HG03097 (cell line): ENCODE results near the gene DPP6.

ENCODE experiments used
- ATAC-seq: cut with Tn5 transposase; IDR thresholded peaks from one replicate; pipeline ENCODE4 v1.9.1; 2021; ENCODE audit not compliant: unreplicated experiment, low FRiP score

DPP6 gene

DNA sequence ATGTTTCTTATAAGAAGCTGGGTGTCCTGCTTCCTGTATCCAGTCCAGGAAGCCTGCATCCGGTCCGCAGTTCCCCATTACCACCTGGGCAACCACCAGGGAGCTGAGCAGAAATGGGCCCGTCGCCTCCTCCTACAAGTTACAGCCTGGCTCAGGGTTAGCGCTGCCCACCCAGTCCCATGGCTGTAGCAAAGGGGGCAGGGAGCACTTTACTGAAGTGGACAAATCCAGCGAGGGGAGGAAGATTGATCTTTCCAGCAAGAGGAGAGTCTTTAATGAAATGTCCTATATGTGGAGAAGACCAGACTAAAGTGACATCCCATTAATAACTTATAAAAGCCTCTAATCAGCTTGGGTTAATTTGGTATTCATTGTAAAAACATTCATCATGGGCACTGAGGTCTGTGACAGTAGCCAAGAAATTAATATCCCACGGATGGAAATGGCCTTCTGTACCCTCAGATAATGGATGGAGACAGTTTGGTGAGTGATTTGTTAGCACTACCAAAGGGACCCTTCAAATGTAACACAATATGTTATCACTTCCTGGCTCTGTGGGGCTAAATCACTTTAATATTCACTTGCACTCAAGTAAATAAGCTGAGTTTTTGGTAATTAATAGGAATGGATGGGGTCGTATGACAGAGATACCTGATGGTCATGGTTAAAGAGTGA is 627.3 kb downstream of the DPP6 start:
- ATAC-seq, result no peak

DNA sequence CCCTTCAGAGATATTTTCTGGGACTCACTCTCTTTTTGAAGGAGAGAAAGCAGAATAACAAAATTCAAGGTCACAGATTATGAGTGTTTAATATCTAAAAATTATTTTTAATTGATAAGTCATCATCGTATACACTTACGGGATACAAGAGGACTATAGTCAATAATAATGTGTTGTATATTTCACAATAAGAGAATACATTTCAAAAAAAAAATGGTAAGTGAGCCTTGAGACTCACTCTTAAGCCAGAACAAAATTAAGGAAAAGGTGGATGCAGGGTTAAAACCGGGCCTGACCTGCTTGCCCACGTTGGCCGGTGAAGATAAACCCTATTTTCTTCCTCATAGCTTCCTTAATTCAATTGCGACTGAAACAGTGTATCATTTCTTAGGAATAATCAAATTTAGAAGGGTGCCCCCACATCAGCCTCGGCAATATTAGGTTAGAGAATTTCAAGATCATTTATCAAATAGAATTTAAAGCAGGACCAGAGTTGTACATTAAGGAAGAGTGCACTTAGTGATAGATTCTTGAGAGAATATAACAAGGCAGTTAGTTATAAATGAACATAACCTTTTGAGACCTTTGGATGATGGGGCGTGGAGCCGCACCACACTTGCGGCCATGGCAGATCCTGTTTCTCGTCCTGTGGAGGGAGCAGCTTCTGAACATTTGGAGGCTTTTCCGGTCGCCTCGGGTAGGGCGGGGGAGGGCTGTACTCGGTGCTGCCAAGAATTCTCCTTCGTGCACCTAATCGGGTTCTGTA is 628.9 kb downstream of the DPP6 start:
- no peak for ATAC-seq

DNA sequence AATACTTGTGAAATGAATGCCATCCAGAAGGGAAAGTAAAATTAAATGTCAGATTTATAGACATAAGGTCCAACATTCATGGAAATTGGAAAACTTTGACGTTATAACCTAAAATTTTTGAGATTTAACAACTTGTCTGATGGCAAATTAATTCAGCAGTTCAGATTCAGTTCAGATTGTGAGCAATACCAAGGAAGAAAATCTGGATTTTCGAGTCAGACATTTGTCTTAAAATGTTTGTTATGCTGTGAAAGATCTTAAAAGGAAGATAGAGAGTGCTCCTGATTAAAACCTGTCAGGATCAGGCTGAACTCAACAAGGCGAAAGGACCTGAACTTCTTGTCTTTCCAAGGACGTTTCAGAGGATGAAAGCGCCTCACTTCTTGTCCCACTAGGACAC is 629.8 kb downstream of the DPP6 start:
- no peak for ATAC-seq

DNA sequence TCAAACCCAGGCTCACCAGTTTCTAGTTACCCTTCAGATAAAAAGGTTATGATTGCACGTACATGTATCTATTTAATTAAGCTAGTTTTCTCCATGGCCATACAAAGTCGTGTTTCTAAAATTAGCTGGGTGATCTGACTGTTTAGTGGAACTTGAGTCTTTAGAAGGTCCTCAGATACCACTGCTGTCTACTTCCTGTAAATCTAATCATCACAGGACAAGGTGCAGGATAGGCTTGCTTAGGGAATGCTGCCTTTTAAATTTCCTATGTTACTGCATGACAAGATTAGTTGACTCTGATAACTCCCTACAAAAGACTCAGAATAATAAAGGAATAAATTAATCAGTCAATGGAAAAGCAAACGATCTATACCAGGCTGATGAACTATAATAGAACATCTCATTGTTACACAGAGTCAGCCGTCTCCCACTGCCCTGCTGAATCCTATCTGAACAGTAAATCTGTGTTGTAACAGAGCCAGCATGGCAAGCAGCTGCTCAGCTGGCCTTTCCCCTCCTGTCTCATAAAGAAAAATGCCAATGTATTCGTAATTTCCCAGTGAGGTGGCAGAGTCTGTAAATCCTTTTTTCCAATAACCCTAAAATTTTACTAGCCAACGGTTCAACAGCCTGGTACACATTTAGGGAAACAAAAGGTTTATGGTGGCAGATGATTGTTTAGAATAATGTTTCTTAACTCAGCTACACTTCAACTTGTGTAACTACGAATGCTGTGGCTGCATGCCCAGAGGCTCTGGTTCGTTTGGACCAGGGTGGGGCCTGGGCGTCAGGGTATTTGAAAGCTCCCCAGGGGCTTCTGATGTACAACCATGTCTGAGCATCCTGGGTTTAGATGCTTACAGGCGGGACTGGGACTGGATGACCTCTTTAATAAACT is 632.7 kb downstream of the DPP6 start:
- no peak for ATAC-seq

DNA sequence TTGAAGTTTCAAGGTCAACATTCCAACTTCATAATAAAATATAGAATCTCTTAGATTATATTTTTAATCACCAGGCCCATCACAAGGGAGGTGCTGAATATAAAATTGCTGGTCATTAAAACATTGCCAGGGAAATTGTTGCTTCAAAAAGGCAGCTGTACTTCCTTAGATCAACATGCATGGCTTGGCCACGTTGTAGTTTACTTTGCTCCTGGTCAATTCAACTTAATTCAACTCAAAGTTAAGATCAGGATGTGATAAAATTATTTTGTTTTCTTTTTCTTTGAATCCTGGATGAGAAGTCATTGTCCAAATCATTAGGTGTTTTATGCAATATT is 633.3 kb downstream of the DPP6 start:
- no peak for ATAC-seq

DNA sequence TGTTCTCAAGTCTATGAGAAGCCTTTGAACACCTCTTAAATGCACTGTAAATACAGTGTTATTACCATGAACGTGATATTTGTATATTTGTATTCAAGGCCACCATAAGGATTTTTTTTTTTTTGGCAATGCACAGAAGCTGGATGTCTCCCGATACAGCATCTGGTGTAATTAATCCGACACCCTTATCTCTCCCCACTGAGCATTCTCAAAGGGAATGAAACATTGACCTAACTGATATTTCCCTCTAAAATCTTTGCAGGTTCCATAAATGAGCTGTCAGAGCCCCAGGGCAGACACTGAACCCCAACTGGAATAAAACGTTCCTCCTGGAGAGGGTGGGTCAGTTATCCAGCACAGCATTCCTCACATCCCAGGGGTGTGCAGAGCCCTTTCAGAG is 634.1 kb downstream of the DPP6 start:
- ATAC-seq, result no peak

DNA sequence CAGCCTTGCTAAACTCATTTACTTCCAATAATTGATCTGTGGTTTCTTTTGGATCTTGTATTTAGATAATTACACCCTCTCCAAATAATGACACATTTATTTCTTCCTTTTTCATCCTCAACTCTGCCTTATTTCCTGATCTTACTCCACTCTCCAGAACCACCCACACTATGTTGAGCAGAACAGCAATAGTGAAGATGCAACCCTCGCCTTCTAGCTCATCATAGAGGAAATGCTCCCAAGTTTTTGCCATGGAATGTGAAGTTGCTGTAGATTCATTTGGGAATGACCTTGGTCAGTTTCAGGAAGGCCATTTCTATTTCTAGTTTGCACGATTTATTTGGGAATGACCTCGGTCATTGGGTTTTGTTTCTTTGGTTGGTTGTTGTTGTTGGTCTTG is 636.8 kb downstream of the DPP6 start:
- ATAC-seq, result no peak

DNA sequence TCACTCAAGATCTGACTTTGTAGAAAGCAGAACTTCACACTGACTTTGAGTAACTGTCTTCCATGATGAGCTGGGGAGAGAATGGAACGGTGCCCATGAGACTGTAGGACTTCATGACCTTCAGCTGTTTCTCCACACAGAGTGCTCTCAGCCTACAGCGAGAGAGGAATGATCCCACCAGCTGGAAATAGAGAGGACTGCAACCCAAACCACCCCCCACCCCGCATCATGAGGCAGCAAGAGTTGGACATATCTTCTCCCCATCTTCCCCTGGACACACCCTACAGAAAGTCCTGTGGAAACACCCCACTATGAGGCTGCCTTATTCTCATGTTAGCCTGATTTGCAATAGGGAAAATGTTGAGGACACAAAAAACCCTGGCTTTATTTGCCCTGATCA is 638.2 kb downstream of the DPP6 start:
- no peak for ATAC-seq

DNA sequence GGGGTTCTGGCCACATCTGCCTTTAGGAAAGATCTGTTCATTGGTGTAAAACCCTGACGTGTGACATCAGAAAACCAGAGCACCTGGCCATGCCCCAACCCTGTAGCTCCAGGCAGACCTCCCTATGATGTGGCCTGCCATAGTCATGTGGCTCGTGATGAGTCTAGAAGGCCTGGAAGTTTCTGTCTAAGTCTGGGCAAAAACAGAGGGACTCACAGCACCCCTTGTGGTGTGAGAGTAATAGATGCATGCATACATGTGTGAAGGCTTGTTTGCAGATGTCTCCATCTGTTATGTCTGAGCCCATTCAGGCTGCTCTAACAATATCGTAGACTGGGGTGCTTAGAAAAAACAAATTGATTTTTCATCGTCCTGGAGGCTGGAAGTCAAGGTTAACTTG is 641.5 kb downstream of the DPP6 start:
- no peak for ATAC-seq

DNA sequence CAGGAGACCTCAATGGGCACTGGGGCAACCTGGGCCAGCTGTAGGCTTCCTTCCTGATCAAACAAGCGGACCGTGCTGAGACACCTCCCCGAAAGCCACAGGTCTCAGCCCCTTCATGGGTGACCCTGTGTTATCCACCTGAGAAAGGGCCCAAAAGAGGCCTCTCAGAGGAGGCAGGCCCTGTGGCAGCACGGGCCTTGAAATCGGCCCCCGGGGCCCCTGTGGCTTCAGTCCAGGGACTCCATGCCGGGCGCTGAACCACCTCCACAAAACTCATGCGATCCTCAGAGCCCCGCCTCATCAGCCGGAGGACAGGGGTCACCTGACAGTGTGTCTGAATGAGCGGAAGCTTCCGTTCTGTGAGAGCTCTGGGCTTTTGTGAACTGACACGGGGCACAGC is 643.6 kb downstream of the DPP6 start:
- no peak for ATAC-seq

DNA sequence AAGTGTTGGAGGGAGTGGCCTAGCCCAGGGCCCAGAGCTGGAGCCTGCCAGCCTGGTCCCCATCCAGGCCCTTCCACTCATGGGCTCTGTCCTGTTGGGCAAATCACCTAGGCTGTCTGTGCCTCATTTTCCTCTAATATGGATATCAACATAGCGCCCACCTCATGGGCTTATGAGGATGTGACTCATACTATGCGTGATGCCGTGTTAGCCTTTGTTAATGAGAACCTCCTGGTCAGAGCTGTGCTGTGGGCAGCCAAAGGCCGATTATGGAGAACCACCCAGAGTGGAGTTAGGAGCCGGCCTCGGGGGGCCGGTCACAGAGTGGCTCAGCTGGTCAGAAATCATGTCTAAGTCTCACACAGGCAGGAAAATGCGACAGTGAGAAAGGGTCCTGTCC is 644.4 kb downstream of the DPP6 start:
- no peak for ATAC-seq

DNA sequence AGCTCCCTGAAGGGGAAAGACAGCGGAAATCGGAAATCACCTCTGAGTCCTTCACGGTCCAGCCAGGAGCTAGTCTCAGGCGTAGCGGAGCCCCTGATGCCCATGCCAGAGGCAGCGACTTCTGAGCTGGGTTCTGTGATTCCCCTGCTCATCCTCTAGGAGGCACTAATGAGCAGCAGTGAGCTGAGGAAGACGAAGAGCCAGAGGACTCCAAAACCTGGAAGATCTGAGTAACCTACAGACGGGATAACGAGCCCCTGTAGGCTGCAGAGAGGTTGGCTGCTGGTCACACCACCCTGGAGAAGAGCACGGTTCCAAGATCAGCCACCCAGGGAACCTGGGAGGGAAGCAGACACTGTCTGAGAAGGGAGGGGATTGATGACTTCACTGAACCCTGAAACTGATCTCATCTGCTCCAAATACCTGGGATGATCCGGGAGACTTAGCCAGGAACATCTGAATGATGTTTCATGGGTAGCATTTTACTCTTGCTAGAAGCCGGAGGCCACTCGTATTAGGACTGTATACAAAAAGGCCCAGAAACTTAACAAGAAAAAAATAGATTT is 646.6 kb downstream of the DPP6 start:
- ATAC-seq, result no peak

DNA sequence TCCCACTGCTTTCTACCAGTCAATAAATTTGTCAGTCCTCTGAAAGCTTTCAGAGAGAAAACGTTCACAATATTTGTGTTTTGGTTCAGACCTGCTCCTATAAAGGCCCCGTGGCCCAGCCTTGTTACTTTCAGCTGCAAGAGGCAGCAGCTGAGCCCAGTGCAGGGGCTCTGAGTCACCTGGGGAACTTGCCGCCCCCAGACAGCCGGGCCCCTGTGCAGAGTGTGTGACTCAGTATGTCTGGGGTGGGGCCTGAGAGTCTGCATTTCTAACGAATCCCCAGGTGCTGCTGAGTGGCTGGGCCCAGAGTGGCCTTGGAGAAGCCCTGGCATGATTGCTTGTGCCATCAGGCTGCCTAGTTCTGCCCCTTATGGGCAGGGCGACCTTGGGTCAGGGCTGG is 647.2 kb downstream of the DPP6 start:
- ATAC-seq, result no peak

DNA sequence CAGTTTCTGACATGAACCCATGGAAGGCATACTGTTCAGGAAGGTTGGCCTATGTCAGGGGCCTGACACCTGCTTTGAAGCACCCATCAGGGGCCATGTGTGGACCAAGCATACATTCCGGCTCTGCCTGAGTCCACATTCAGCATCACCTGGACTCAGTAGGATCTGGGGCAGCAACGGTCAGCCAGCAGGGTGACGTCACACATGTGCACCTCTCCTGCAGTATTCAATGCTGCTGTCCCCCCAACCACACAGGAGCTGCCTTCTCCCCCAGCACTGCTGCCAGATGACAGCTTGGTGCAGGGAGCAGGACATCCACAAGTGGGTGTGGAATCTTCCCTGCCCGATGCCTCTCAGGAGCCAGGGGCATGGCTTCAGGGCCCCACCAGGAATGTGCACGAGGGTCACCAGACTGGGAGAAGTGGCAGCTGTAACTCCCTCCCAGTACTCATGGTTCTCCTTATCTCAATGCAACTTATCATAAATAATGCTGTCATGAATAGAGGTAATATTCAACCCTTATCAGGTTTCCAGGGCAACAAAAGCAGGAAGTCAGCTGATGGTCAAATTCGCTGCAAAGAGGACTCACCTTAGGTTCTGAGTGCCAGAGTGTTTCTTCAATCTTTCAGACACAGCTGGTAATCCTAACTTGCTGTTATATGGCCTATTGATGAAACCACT is 657.8 kb downstream of the DPP6 start:
- no peak for ATAC-seq

DNA sequence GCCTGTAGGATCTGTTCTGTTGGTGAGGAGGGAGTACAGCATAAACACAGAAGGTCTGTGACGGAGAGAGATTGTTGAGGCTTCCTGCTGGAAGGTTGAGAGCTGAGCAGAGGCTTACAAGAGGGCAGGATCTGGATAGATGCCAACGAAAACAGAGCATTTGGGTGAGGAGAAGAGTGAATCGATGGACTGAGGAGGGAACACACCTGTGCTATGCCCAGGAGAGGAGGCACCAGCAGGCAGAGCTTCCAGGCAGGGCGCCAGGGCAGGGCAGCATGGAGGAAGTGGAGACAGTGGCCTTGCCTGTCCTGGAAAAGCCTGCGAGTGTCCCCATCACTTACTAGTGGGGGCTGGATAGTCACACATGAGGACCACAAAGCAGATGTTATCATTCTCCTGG is 667.8 kb downstream of the DPP6 start:
- no peak for ATAC-seq

DNA sequence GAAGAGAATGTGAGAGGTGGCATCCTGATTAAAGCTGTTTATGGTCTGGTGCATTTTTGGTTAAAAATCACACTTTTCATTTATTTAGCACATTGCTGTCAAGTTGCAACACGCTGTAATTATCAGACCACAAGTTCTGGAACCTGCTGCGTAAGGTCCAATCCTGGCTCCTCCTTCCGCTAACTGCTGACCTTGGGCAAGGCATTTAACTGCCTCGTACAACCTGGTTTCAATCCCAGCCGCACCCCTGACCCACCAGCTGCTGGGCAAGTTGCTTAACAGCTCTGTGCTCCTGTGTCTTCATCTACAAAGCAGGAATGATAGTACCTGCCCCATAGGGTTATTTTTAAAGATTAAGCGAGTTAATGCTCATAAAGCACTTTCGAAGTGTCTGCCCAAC is 668.9 kb downstream of the DPP6 start:
- ATAC-seq, result no peak

DNA sequence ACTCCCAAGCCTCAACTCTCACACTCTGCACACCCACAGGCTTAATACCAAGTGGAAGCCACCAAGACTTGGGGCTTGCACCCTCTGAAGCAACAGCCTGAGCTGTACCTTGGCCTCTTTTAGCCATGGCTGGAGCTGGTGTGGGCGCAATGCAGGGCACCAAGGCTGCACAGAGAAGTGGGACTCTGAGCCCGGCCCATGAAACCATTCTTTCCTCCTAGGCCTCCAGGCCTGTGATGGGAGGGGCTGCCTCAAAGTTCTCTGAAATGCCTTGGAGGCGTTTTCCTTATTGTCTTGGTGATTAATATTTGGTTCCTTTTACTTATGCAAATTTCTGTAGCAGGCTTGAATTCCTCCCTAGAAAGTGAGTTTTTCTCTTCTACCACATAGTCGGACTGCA is 674.2 kb downstream of the DPP6 start:
- ATAC-seq, result no peak

DNA sequence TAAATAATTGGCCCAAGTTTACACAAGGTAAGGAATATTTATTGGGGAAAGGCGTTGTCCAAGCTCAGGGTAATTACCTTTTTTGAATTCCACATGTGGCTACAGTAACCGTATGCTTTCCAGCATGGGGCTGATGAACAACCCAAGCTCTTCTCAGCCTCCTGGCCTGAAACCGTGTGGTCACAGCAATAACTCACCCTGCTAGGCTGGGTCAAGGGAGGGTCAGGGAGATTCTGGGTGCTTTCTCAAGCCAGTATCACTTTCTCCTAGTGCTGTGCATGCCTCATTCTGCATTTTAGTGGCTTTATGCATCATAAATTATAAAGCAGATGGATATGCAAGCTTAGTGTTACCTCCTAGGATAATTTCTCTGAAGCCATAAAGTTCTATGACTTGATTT is 676.9 kb downstream of the DPP6 start:
- no peak for ATAC-seq

DNA sequence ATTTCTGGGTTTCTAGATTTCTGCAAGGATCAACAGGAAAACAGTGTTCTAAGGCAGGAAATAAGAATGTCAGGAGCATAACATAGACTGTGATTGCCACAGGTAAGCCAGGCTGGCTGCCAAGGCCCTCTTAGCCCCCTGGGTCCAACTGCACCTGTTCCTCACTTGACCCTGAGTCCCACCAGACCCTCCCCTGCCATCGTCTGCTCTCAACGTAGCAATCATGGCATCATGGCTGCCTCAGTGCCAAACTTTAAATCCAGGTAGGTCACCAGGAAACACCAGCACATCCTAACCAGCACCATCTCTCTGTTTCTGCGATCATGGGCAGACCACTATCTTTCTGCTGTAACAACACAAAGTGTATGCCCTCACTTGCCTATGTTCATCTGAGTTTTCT is 683.6 kb downstream of the DPP6 start:
- ATAC-seq, result no peak

DNA sequence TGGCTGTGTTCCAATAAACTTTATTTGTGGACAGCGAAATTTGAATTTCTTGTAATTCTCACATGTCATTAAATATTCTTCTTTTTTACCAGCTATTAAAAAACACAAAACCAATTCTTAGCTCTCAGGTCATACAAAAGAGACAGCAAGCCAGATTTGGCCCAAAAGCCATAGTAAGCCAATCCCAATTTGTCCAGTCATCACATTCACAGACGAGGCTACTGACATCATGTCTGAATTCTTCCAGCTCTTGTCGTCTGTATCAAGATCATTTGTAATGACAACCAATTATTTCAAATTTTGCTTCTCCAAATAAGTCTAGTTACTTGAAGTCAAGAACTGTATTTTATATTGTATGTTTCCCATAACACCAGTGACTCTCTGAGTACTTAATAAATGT is 684.2 kb downstream of the DPP6 start:
- ATAC-seq, result no peak

DNA sequence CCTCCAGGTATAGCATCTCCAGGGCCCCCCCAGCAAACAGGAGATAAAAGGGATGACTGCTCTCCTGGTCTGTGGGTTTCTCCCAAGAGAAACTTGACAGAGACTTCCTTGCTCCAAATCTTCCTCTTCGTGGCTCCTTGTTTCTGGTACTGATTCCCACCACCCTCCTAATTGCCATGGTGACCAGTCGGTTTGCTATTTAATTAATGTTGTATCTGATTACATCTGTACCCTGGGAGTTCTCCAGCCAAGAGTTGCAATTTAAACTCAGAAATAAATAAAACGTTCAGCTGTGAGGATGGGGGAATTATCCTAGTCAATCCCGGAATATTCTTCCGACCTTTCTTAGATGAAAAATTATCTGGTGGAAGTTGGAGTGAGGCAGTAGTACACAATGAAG is 686.0 kb downstream of the DPP6 start:
- no peak for ATAC-seq
